Measurements from ENCODE around the gene SELENOP.

The SELENOP gene

GRCh38 chr5:42798284-42799240, 13.1 kb downstream of the SELENOP start:
- DNase-seq (ENCODE audit: low read depth in 3 of 3, low spot score in 1 of 3), result no peak

DNA sequence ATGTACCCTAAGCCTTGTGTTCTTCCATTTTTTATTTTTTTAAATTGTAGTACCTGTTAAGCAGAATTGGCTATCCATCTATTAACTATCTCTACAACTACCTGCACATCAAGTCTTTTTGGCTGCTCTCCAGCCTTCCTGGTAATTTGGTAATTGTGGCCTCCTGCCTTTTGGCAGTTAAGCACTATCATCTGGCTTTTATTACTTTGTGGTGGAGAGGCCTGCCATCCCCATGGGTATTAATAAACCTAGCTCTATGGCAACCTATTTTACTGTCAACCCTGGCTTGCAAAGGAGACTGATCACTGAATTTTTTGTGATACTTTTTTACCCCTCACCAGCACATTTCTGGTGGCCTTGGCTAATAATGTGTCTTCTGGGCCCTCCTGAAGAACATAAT, 20.5 kb downstream of the SELENOP start:
- no peak for DNase-seq (ENCODE audit: low read depth in 3 of 3, low spot score in 1 of 3)

- no peak for DNase-seq (ENCODE audit: low read depth in 3 of 3, low spot score in 1 of 3)
Observed at GRCh38 chr5:42787845-42788244, 23.8 kb downstream of the SELENOP start.

DNA sequence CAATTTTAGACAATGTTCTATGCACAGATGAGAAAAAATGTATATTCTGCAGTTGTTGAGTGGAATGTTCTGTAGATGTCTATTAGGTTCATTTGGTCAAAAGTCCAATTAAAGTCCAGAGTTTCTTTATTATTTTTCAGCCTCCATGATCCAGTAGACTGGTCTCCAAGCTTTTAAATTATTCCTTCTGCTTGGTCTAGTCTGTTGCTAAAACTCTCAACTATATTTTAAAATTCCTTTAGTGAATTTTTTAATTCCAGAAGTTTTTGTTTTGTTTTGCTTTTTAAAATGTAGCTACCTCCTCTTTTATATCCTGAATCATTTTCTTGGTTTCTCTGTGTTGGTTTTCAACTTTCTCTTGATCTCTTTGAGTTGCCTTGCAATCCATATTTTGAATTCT, 24.6 kb downstream of the SELENOP start:
- DNase-seq (ENCODE audit: low read depth in 3 of 3, low spot score in 1 of 3), result no peak

- DNase-seq (ENCODE audit: low read depth in 3 of 3, low spot score in 1 of 3), result no peak
Observed at GRCh38 chr5:42785756-42786155, 25.9 kb downstream of the SELENOP start.

DNA sequence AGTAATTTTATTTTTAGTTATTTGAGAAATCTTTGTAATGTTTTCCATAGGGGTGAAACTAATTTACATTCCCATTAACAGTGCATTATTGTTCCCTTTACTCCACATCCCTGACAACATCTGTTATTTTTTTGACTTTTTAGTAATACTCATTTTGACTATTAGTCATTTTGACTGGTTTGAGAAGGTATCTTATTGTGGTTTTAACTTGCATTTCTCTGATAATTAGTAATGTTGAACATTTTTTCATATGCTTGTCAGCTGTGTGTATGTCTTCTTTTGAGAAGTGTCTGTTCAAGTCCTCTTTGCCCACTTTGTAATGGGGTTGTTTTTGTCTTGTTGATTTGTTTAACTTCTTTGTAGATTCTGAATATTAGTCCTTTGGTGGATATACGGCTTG, 27.6 kb downstream of the SELENOP start:
- DNase-seq (ENCODE audit: low read depth in 3 of 3, low spot score in 1 of 3), result no peak

DNA sequence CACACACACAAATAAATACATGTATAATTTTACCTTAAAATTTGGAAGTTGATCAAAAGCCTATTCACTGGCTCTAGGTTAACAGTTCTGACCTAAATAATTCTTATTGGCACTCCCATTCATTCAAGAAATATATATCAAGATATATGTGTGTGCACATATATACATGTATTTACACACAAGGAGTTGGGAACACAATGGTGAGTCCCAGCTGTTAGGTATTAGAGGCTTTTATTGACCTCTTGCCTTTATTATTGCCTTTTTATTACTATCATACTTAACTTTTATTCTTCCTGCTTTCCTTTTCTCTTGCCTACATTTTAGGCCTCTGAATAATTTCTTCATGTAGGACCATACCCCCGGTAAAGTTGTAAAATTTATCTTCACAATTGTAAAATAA, 30.1 kb downstream of the SELENOP start:
- DNase-seq (ENCODE audit: low read depth in 3 of 3, low spot score in 1 of 3), result no peak

- DNase-seq (ENCODE audit: low read depth in 3 of 3, low spot score in 1 of 3), result no peak
Observed at GRCh38 chr5:42779083-42779482, 32.6 kb downstream of the SELENOP start.

DNA sequence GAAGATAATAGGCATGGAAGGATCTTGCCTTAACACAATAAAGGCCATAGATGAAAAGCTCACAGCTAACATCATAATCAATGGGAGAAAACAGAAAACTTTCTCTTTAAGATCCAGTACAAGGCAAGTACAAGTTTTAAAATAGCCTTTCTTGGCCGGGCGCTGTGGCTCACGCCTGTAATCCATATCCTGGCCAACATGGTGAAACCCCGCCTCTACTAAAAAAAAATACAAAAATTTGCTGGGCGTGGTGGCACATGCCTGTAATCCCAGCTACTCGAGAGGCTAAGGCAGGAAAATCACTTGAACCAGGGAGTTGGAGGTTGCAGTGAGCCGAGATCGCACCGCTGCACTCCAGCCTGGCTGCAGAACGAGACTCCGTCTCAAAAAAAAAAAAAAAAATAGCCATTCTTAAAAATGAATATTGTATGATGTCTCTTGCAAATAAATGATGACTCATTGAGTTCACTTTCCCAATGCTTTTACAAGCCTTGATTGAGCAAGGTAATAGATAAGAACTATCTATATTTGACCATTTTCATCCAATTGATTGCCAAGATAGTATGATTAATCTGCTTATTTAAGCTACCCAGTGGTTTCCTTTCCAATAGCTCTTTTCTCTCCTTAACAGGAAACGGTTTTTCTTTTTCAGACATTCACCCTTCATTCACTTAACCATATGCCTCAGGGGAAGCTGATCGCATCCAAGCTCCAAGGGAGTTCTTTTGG, 39.3 kb downstream of the SELENOP start:
- DNase-seq (ENCODE audit: low read depth in 3 of 3, low spot score in 1 of 3), result no peak

- no peak for DNase-seq (ENCODE audit: low read depth in 3 of 3, low spot score in 1 of 3)
Observed at GRCh38 chr5:42770003-42770402, 41.7 kb downstream of the SELENOP start.

DNA sequence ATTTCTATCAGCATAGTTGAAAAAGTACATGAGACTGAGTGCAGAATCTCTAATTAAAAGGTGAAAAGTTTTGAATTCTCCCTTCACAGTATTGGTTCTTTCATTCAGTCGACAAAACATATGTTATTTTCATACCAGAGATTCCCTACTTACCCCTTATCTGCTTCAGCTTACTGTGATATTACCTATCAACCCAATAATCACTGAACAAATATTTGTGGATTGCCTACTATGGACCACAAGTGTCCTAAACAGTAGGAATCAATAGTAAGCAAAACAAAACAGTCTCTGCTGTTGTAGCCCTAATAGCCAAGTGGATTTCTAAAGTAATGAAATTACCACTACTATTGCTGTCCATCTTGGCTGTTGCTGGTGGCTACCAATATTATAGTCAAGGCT, 43.6 kb downstream of the SELENOP start:
- DNase-seq (ENCODE audit: low read depth in 3 of 3, low spot score in 1 of 3), result no peak

GRCh38 chr5:42767491-42768105, 44.1 kb downstream of the SELENOP start:
- DNase-seq (ENCODE audit: low read depth in 3 of 3, low spot score in 1 of 3), result no peak

- DNase-seq (ENCODE audit: low read depth in 3 of 3, low spot score in 1 of 3), result no peak
Observed at GRCh38 chr5:42761791-42762190, 49.9 kb downstream of the SELENOP start.

DNA sequence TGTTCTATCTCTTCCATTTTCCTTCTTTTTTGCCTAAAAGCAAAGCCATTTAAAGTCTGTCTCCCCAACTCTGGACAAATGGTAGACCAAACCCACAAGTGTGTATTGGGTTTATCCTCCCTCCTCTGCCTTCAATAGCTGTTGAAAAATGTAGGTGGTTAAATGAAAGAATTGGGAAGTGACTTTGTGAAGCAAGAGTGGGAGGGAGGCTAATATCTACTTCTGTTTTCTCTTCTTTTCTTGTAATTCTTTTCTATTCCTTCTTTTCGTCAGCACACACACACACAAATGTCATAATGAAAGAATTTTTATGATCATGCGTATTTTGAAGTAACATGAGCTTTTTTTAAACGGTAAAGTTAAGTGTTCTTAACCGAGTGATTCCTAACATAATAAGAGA, 51.3 kb downstream of the SELENOP start:
- no peak for DNase-seq (ENCODE audit: low read depth in 3 of 3, low spot score in 1 of 3)

GRCh38 chr5:42759456-42759855, 52.2 kb downstream of the SELENOP start:
- no peak for DNase-seq (ENCODE audit: low read depth in 3 of 3, low spot score in 1 of 3)

DNA sequence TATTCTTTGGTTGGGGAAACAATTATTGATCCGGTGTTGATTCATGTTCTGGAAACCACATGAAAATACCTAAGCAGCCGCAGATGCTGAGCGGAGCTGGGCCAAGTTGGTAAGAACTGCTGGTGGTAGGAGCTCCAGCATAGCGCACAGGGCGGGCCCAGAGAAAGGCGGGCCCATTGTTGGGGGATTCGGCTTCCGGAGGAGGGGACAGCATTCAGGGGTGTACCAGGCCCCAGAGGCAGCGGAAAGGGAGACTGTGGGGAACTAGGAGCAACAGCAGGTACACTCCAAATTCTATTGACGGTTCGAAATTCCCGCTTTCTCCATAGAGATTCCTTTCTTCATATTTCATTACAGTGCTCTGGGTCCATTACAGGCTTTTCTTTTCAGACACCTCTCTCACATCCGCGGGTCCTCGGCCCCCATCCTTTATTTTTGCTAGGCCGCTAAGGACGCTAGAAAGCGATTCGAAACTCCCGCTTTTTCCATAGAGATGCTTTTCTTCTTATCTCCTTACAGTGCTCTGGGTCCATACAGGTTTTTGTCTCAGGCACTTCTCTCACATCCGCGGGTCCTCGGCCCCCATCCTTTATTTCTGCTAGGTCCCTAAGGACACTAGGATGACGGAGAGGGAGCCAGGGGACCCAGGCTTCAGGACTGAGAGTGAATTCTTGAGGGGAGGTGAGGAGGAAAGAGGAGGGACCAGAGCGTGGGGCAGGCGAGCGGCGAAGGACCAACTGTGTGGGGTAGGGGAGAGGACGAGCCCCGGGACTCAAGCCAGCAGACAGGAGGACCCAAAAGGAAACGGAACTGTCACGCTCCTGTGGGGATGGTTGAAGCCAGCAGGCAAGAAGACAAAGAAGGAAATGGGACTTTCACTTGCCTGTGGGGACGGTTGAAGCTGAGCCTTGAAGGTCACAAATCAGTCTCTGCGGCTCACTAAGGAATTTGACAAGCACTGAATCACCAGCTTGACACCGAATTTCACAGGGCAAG, 54.8 kb downstream of the SELENOP start, which contains the start of gene CCDC152:
Gene CCDC152 (plus strand): TSS at position 213 of the 996 bp plus-strand sequence. CDS start 2,304 bp downstream, outside the sequence.
- DNase-seq (ENCODE audit: low read depth in 3 of 3, low spot score in 1 of 3), result peak in 2 of 3 donors; percentile 24 to 42

GRCh38 chr5:42753099-42753498, 58.6 kb downstream of the SELENOP start:
- DNase-seq (ENCODE audit: low read depth in 3 of 3, low spot score in 1 of 3), result no peak

GRCh38 chr5:42751044-42751443, 60.6 kb downstream of the SELENOP start:
- DNase-seq (ENCODE audit: low read depth in 3 of 3, low spot score in 1 of 3), result no peak

GRCh38 chr5:42750507-42750906, 61.2 kb downstream of the SELENOP start:
- DNase-seq (ENCODE audit: low read depth in 3 of 3, low spot score in 1 of 3), result no peak

Measured in stimulated activated CD4-positive, alpha-beta T cell treated with anti-CD3 and anti-CD28 coated beads, TNF-alpha, amount 100 ng/mL, for 1 hour (primary cell).